Activated T-cell treated with anti-CD3 and anti-CD28 coated beads for 4 hours (primary cell): ENCODE measurements around the gene ZDHHC8.

ENCODE experiments used
- DNase-seq: peaks from one replicate; pipeline ENCODE4 v3.0.0-alpha.2; 2020

ZDHHC8 gene

GRCh38 chr22:20130319-20130718 lies 1.3 kb upstream of the ZDHHC8 start:
- no peak for DNase-seq

- DNase-seq = peak; percentile 72
These were observed 640 bp upstream of the ZDHHC8 start for GRCh38 chr22:20130731-20131596.

GRCh38 chr22:20131859-20132685 lies 468 bp downstream of the ZDHHC8 start:
- no peak for DNase-seq

- DNase-seq = no peak
These were observed 1.2 kb downstream of the ZDHHC8 start for GRCh38 chr22:20132686-20133246.

GRCh38 chr22:20133930-20134549 lies 2.4 kb downstream of the ZDHHC8 start:
- DNase-seq = no peak

GRCh38 chr22:20135265-20135664 lies 3.7 kb downstream of the ZDHHC8 start:
- DNase-seq = no peak

- no peak for DNase-seq
These were observed 4.4 kb downstream of the ZDHHC8 start for GRCh38 chr22:20135806-20136602.

GRCh38 chr22:20136603-20136873 lies 4.9 kb downstream of the ZDHHC8 start:
- DNase-seq = no peak

GRCh38 chr22:20137113-20137512 lies 5.5 kb downstream of the ZDHHC8 start:
- no peak for DNase-seq

- DNase-seq = no peak
These were observed 6.2 kb downstream of the ZDHHC8 start for GRCh38 chr22:20137671-20138416.

GRCh38 chr22:20138417-20138738 lies 6.8 kb downstream of the ZDHHC8 start:
- no peak for DNase-seq

GRCh38 chr22:20138868-20139267 lies 7.3 kb downstream of the ZDHHC8 start:
- DNase-seq = no peak

GRCh38 chr22:20139391-20140106 lies 7.9 kb downstream of the ZDHHC8 start:
- DNase-seq = no peak

GRCh38 chr22:20140107-20140445 lies 8.5 kb downstream of the ZDHHC8 start:
- no peak for DNase-seq

- DNase-seq = no peak
These were observed 8.9 kb downstream of the ZDHHC8 start for GRCh38 chr22:20140521-20140964.

GRCh38 chr22:20141186-20142077 lies 9.8 kb downstream of the ZDHHC8 start:
- no peak for DNase-seq

- DNase-seq = no peak
These were observed 11.4 kb downstream of the ZDHHC8 start for GRCh38 chr22:20142711-20143621.

- DNase-seq = no peak
These were observed 12.5 kb downstream of the ZDHHC8 start for GRCh38 chr22:20143883-20144665.
